HG02973 (cell line): ENCODE data around the gene GGACT.
A peak's percentile ranks its signal among the peaks of the same experiment; 100 is the strongest.
"Not testable (repeated sequence)": the region's sequence is repeated elsewhere in the genome, so short reads cannot be mapped to it uniquely, and the experiment has no call there.

Experiments
- ATAC-seq: cut with Tn5 transposase; IDR thresholded peaks from one replicate; pipeline ENCODE4 v1.9.1; 2021; ENCODE audit warnings: moderate library complexity; ENCODE audit not compliant: unreplicated experiment

Gene GGACT

DNA sequence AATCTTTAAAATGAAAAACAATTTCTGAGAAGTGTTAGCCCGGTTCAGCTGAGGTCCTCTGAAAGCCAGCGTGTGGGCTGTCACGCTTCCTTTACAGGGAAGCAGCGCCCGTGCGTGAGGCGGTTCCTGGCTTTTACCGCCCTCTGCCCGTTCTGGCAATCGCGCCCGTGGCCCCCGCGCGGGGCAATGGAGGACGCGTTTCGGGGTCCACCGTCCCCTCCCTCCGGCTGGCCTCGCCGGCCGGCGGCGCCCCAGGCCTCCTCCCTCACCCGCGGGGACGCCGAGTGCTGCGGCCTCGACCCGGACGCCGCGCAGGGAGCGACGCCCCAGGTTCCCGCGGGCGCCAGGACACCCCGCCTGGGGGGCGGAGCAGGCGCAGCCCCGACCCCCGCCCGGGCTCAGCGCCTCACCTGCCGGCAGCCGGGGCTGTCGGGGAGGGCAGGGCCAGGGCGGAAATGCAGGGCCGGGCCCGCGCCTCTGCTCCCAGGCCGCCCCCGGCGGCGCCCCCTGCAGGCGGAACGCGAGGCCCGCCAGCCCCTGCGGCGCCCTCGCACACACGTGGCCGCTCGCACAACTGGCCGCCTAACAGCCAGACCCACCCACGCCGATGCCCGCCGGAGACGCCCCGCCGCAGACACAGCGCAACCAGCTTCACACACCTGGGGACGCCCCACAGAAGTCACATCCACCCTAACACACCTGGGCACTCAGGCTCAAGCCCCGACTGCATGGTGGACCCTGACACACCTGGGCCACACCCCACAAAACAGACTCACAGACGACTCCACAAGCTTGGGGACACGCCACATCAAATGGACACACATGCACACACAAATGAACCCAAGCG is at the start of gene GGACT:
GGACT (minus strand) TSS at position 459 of the 847 bp plus-strand sequence. CDS start 56,198 bp downstream, outside the sequence.
- peak; percentile 98 for ATAC-seq

DNA sequence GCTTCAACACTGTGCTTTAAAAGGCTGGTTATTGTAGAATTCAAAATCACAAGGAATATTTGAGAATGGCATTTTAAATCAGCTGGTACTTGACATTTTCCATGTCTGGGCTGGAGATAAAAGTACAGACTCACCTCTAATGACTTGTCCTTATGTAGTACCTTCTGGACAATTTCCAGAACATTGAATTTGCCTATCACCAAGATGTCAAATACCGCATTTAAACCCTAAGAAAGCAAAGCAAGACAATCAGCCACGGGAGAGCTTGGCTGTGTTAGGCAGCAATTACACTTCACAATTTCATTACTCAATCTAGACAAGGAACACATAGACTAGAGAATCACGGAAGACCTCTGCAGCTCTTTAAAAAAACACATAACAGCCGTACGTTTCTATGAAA is 49.2 kb upstream of the GGACT start:
- no peak for ATAC-seq

DNA sequence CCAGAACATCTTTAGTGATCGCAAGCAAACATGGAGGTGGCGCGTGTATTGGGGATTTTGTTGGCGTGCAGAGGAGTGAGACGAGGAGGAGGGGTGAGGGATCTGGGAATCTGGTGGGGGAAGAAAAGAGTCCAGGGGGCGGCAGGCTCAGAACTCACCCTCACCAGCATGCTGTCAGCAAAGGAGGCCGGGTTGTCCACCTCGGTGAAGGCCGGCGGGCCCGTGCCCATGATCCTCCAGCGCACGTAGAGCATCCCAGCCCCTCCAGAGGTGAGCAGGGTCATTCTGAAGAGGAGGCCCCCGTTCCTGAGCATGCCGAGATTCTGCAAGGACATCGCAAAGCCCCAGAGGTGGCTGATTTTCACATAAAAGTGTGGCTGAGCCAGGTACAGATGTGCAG is 48.8 kb upstream of the GGACT start:
- ATAC-seq: no peak

DNA sequence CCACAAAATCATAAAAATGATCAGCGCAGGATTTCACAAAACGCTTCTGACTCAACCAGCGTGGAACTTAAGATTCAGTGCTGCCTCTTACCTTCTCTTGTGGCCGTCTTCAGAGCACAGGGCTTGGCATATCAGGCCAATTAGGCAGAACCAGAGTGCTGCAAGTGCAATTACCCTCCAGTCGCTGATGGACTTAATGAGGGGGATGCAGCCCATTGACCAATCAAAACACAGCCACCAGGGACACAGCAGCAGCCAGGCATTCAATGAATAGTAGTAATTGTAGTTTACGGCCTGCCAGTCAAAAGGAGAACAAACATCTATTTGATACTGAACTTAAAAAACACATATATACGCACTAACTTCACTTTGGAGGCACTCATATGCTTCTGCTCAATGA is 47.9 kb upstream of the GGACT start:
- no peak for ATAC-seq

DNA sequence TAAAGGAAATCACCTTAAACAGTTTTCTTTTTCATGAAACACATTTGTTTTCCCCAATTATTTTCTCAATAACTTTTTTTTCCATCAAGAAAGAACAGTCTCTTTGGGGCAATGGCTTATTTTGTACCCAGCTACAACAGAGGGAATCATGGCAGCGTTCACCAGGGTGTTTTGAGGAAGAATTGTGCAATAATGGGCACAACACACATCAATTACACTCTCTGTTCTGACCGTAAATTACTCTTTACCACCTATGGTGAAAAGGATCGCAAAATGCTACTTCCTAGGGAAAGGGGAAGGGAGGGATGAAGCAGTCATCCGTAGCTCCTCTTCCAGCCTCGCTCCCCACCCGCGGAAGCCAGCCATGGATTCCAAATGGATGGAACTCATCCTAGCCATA is 47.4 kb upstream of the GGACT start:
- ATAC-seq: no peak

DNA sequence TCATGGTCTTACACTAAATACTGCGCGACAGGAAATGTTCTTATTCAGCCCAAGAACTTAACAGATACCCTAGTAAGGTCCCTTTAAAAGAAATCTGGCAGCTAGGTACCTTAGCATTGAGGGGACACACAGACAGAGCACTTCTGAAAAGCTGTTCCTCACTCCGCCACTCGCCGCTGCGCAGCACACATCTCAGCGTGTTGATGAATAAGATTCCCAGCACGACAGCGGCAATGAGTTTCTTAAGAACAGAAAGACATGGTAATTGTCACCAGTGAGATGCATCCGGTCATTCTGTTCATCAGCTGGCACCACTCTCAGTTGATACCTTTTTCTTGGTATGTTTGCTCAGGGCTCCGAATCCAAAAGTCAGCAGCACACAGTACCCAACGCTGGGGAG is 46.1 kb upstream of the GGACT start:
- no peak for ATAC-seq

DNA sequence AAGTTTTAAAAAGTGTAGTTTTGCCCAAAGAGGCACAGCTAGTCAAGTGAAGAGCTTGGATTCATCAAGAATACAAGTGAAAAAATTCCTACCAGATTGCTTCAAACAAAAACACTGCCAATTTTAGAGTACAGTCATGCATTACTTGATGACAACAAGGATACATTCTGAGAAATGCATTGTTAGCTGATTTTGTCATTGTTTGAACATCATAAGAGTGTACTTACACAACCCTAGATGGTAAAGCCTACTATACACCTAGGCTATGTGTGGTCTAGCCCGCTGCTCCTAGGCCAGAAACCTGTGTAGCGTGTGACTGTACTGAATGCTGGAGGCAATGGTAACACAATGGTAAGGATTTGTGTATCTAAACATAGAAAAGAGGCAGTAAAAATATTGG is 44.9 kb upstream of the GGACT start:
- ATAC-seq: no peak

DNA sequence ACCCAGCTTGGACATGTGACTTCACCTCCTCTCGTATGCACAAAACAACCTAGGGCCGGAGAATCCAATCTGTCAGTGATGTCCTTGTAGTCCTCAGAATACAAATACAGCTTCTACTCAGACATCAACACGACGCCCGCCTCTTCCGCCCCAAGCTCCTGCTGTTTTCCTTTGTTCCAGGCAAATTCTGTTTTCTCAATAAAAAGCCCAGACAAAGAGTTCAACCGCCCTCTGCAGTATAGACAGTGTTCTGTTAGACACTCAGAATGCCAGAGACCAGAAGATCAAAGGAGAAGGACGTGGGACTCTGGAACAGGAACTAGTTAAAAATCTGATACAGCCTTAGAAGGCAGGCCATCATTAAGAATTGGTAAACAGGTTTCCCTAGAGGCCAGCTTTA is 42.0 kb upstream of the GGACT start:
- no peak for ATAC-seq

DNA sequence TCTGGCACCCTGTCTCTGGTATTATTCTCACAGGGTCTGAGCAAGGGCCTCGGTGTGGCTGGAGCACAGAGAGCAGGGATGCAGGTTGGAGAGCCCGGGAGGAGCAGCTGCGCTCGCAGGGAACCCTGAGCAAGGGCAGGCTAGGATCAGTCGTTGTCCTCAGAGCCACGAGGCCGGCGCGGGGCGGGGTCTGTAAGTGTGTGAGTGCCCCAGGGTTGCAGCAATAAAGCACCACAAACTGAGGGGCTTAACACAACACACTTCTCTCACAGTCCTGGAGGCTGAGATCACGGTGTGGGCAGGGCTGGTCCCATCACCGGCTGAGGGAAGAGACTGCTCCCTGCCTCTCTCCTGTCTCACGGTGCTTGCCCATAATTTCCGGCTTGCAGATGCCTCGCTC is 38.5 kb upstream of the GGACT start:
- no peak for ATAC-seq

DNA sequence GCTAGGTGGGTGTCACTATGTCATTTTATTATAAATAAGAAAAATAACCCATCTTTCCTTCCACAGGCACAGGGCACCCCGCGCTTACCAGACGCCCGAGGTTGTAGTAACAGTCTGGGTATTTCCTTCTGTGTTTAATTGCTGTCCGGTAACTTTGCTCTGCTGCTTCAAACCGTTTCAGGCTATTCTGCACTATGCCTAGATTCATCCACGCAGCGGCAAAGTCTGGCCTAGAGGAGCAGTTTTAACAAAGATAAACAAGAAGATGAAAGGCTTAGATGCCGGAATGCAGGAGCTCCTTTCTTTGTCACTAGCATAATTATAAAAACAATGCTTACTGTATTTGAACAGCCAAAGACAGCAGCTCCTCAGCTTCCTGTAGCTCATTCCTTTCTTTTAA is 36.9 kb upstream of the GGACT start:
- ATAC-seq: no peak

DNA sequence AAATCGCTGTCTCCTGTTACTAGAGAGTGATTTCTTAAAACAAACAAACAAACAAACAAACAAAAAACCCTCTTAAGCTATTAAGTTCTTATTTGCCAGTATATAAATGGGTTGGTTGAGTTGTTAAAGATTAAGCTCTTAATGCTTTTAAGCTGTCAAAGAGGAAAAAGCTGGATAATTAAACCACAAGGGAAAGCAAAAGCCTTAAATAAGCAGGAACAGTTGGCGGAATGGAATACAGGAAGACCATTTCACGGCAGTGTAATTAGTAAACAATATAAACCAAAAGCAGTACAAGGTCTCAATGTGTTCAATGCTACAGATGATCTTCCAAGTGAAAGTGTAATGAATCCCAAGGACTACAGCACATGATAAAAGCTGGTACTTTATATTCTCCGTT is 32.2 kb upstream of the GGACT start:
- ATAC-seq: no peak

DNA sequence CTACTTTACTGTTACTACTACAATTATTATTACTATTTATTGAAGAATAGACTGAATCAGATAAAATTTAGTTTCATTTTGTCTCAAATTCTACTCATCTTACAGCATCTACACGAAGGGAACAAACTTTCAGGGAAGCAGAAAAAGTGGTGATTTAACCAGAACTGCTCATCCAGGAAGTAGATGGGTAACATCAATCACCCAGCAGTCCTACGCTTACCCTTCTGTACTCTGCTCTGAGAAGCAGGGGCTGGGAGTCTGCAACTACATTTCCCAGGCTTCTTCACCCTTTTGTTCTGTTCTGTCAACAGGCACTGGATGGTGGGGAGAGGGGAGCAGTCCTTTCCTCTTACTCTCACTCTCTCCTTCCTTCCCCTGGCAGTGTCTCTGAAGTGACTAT is 31.4 kb upstream of the GGACT start:
- ATAC-seq: no peak

DNA sequence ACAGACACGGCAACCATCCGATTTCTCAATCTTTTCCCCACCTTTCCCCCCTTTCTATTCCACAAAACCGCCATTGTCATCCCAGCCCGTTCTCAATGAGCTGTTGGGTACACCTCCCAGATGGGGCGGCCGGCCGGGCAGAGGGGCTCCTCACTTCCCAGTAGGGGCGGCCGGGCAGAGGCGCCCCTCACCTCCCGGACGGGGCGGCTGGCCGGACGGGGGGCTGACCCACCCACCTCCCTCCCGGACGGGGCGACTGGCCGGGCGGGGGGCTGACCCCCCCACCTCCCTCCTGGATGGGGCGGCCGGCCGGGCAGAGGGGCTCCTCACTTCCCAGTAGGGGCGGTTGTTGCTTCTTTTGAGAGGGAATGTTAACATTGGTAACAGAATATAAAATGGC is 30.3 kb upstream of the GGACT start:
- not testable (repeated sequence) for ATAC-seq

DNA sequence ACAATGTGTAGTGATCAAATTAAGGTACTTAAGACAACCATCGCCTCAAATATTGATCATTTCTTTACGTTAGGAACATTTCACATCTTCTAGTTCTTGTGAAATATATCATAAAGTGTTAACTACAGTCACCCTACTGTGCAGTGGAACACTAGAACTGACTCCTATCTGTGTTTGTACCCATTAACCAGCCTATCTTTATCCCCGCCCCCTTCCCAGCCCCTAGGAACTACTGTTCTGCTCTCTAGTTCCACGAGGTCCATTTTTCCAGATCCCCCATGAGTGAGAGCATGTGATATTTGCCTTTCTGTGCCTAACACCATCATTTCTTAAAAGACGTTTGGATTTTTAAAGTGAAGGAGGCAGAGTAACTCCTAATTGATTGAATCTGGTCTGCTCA is 24.4 kb upstream of the GGACT start:
- ATAC-seq: no peak

DNA sequence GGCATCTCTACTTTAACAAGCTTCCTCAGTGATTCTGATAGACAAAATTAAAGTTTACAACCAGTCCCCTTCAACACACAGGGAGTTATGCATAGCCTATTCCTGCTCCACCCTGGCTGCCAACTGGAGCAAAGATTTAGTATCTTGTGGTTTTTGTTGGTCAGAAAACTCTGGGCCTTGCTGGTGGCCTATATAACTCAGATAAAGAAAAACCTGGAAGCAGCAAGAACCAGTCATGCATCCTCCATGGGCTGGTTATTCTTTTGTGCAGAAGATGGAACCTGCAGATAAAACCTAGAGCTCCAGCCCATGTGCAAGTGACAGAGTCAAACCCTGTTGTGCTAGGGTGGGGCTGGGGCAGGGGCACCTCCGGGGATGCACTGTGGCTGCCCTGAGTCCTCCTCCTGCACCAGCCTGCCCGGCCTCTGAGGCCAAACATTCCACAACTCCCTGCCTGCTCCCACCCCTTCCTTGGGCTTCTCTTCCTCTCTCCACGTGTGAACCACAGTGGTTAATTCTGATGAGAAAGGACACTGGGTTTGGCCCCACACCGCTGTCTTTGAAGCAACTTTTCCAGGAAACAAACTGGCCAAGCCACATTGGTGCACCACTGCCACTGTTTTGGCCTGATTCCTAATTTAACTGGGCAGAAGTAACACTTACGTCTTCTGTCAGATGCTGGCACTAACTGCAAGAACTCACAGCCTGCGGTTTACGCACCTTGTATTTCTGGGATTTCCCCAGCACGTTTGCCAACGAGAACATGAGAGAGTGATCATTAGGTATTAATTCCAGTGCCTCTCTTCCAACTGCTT is 23.3 kb upstream of the GGACT start:
- no peak for ATAC-seq

DNA sequence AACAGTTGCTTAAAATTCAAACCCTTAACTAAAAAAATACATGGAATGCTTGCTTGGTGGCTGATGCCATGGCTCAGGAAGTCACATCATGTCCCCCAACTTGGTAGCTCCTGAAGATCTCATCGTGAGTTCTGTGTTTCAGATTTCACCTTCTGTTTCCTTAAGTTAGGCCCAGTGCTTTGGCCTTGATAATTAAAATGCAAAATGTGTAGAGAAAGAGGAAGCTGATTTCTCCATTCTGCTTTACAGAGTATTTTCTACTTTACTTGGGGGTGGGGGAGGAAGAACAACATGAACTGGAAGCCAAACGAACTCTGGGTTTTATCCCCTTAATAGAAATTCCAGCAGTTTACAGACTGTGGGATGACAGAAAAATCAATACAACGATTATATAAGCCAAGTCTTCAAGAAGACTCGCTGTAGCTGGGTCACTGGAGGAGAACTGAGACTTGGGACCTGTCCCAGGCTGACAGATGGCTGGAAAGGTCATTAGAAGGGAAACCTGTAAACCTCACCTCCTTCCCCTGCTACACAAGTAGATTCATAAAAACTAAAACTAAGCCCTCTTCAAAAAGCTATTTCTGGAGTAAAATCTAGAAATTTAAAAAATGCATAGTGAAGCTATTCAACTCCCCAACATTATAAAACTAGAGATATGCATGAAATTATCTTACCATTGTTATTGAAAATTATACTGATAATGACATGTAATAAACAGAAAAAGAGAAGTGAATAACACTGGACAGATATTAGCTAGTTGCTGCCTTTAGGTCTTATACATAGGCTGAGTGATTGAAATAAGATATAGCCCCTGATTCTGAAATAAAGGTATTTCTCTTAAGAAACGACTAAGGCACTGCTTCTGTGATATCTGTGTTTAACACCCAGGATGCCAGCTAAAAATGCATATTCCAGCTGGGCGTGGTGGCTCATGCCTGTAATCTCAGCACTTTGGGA is 22.1 kb upstream of the GGACT start:
- no peak for ATAC-seq

DNA sequence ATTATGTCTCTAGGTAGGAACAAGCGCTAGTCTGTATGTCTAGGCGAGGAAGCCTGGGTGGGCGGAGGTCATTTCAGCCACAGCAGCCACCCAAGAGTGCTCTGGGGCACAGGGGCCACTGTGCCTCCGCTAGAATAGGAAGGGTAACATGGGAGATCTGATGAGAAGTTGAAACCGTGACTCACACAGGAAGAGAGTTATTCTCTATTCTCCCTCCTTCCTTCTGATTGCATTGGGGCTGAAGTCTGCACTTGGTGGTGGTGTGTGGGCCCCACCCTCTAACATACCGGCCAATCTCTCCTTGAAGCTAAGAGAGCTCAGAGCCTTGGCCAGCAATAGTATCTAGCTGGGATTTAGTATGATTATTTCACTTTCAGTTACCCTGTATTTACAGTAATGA is 20.3 kb upstream of the GGACT start:
- ATAC-seq: peak; percentile 72

DNA sequence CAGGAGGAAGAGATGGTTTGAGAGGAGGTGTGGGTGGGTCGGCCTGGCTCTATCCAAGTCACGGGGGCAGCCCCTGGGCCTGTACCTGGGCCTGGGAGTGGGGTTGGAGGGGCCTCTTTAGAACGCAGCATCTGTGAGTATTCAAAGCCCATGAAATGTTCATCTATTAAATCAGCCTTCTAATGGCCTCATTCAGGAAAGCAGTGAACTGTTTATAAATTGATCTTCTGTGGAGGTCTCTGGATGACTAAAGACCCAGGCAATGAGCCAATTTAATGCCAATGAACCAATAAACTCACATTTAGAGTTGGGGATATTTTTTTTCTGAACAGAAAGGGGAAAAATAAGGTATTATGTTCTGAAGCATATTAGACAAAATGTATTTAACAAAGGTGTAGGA is 19.9 kb upstream of the GGACT start:
- no peak for ATAC-seq

DNA sequence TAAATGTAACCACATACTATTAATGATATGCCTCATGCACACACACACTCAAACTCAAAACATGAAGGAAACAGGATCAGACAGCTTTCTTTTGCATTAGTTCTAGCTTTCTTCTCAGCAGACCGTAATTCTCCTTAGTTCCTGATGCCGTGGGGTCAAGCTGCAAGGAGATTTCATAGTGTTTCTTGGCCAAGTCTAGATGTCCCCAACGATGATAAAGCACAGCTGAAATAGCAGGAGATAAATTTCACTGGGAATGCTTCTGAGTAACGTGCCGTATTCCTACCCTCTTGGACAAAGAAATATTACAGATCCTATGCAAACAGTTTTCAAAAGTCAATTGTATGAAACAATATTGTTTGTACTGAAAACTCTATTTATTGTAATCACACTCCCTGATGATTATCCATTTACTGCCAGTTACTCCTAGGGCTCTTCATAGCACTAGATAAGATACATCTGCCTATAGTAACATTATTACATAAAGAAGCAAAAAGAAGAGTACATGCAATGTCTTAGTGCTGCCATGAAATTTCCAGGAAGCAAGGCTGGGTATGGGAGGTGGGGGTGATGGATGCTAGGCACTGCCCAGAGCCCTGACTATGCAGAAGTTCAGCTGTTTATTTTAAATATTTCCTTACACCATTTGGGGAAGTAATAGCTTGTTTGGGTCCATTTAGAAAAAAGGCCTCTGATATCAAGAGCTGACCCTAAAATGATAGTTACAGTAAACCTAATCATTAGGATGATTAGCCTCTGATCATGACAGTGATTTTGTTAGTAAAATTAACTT is 16.5 kb upstream of the GGACT start:
- ATAC-seq: no peak

DNA sequence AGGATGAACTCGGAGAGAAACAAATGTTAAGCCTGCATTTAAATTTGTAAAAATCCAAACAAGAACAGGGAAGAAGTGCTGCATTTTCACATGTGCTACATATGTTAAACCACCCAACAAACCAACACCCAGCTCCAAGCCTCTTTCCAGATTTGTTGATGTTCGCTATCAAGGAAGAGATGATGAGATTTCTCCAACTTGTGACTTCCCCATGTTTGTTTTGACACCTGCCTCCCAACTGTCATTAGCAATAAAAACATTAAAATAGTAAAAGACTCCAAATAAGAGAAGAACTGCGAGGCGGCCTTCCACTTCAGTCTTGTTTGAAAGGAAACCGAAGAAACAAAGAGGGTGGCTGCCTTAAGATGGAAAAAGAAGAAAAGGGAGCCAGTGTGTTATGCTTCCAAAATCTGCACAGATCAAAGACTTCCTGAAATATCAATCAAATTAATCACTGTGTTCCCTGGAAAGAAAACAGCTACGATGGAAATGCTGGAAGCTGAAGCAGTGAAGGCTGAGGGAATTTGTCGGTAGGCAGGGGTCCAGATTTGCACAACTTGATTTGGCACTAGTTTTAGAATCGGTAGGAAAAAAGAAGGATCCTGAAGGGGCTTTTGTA is 14.0 kb upstream of the GGACT start:
- ATAC-seq: no peak
